Stimulated activated CD8-positive, alpha-beta memory T cell treated with anti-CD3 and anti-CD28 coated beads, Interleukin-12 subunit alpha, Interleukin-12 subunit beta, amount 100 ng/mL, for 24 hours (primary cell): ENCODE measurements around the gene SUGCT.

Experiments
- DNase-seq: peaks from one replicate; pipeline ENCODE4 v3.0.0-alpha.2; 2020; ENCODE audit errors: extremely low read depth

Gene SUGCT

GRCh38 chr7:40327113-40327512 lies 192.3 kb downstream of the SUGCT start:
- no peak for DNase-seq

- no peak for DNase-seq
Observed at GRCh38 chr7:40327873-40328272, 193.1 kb downstream of the SUGCT start.

GRCh38 chr7:40329601-40330153 lies 194.9 kb downstream of the SUGCT start:
- no peak for DNase-seq

GRCh38 chr7:40330408-40330807 lies 195.6 kb downstream of the SUGCT start:
- DNase-seq = no peak

GRCh38 chr7:40331915-40332314 lies 197.1 kb downstream of the SUGCT start:
- no peak for DNase-seq

GRCh38 chr7:40332516-40332915 lies 197.7 kb downstream of the SUGCT start:
- no peak for DNase-seq

GRCh38 chr7:40341836-40342235 lies 207.0 kb downstream of the SUGCT start:
- DNase-seq = no peak

- no peak for DNase-seq
Observed at GRCh38 chr7:40346554-40346953, 211.7 kb downstream of the SUGCT start.

- DNase-seq = no peak
Observed at GRCh38 chr7:40348126-40348728, 213.4 kb downstream of the SUGCT start.

- DNase-seq = no peak
Observed at GRCh38 chr7:40350100-40350499, 215.3 kb downstream of the SUGCT start.

GRCh38 chr7:40354711-40355110 lies 219.9 kb downstream of the SUGCT start:
- no peak for DNase-seq

- DNase-seq = no peak
Observed at GRCh38 chr7:40356312-40356711, 221.5 kb downstream of the SUGCT start.

- DNase-seq = no peak
Observed at GRCh38 chr7:40356871-40357709, 222.3 kb downstream of the SUGCT start.

- DNase-seq = no peak
Observed at GRCh38 chr7:40369641-40370277, 235.0 kb downstream of the SUGCT start.

- no peak for DNase-seq
Observed at GRCh38 chr7:40371806-40372440, 237.1 kb downstream of the SUGCT start.

- DNase-seq = no peak
Observed at GRCh38 chr7:40374575-40374974, 239.8 kb downstream of the SUGCT start.

- DNase-seq = no peak
Observed at GRCh38 chr7:40380111-40380510, 245.3 kb downstream of the SUGCT start.

GRCh38 chr7:40382145-40382544 lies 247.3 kb downstream of the SUGCT start:
- DNase-seq = no peak

GRCh38 chr7:40393660-40394059 lies 258.9 kb downstream of the SUGCT start:
- no peak for DNase-seq

- no peak for DNase-seq
Observed at GRCh38 chr7:40394400-40394799, 259.6 kb downstream of the SUGCT start.

- DNase-seq = no peak
Observed at GRCh38 chr7:40400525-40400924, 265.7 kb downstream of the SUGCT start.

- DNase-seq = no peak
Observed at GRCh38 chr7:40401406-40401805, 266.6 kb downstream of the SUGCT start.
